Left kidney (tissue), 2 donors: ENCODE data around the gene CST7. TPM values are rescaled to one million over a fixed set of nuclear protein-coding genes. Genes with fewer than 3 reads are reported as not detected.

Source experiments
- DNase-seq: peaks from one replicate; pipeline ENCODE4 v3.0.0-alpha.2; 2013
- polyA plus RNA-seq: library from polyadenylated mRNA; unstranded; fragments of 120-200 nt; gene quantifications from one replicate; pipeline ENCODE4 v1.2.1, GENCODE V29; 2013; ENCODE audit not compliant: insufficient read length

CST7 gene
- polyA plus RNA-seq, 1 donor = 0.30 TPM

- DNase-seq = no peak
These were observed 53.9 kb downstream of the CST7 start for GRCh38 chr20:25003002-25003401.

- no peak for DNase-seq
These were observed 56.2 kb downstream of the CST7 start for GRCh38 chr20:25005220-25005619.

- no peak for DNase-seq
These were observed 56.6 kb downstream of the CST7 start for GRCh38 chr20:25005661-25006060.

GRCh38 chr20:25006431-25007167 is 57.5 kb downstream of the CST7 start:
- no peak for DNase-seq

GRCh38 chr20:25007491-25008305 is 58.6 kb downstream of the CST7 start:
- DNase-seq = no peak

- no peak for DNase-seq
These were observed 59.5 kb downstream of the CST7 start for GRCh38 chr20:25008388-25009217.

Other genes starting within 250 kb of the CST7 start
- gene APMAP, start 43.5 kb downstream of the CST7 start, polyA plus RNA-seq = 92.2 TPM
- gene ACSS1, start 108.9 kb downstream of the CST7 start, polyA plus RNA-seq = 28.4 TPM
- gene VSX1, start 132.9 kb downstream of the CST7 start, polyA plus RNA-seq = not detected
- 46.7 TPM for gene ENTPD6, start 246.4 kb downstream of the CST7 start, polyA plus RNA-seq